ENCODE data around the gene FBXL20.

- TF ChIP-seq, protein P1, sequence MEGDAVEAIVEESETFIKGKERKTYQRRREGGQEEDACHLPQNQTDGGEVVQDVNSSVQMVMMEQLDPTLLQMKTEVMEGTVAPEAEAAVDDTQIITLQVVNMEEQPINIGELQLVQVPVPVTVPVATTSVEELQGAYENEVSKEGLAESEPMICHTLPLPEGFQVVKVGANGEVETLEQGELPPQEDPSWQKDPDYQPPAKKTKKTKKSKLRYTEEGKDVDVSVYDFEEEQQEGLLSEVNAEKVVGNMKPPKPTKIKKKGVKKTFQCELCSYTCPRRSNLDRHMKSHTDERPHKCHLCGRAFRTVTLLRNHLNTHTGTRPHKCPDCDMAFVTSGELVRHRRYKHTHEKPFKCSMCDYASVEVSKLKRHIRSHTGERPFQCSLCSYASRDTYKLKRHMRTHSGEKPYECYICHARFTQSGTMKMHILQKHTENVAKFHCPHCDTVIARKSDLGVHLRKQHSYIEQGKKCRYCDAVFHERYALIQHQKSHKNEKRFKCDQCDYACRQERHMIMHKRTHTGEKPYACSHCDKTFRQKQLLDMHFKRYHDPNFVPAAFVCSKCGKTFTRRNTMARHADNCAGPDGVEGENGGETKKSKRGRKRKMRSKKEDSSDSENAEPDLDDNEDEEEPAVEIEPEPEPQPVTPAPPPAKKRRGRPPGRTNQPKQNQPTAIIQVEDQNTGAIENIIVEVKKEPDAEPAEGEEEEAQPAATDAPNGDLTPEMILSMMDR (IDR thresholded peaks at IDR 0.05): no peak
- no peak for TF ChIP-seq POLR2A (IDR thresholded peaks at IDR 0.05; ENCODE audit: low read depth)
- no peak for TF ChIP-seq POLR2AphosphoS5 (IDR thresholded peaks at IDR 0.05)
Observed at GRCh38 chr17:39205112-39205526, 196.3 kb downstream of the FBXL20 start.

Measured in esophagus muscularis mucosa (tissue), 3 donors.